ENCODE data around the gene SREBF2. TPM values are rescaled to one million over a fixed set of nuclear protein-coding genes. Genes with fewer than 3 reads are reported as not detected.
A peak's percentile ranks its signal among the peaks of the same experiment; 100 is the strongest.

The SREBF2 gene
- total and polyA plus RNA-seq, 9 of the 15 experiments (the other 6 are each of a cell fraction or from before 2014, with no cell fraction given): 1.1 to 84.2 (median 26.9) TPM

DNA sequence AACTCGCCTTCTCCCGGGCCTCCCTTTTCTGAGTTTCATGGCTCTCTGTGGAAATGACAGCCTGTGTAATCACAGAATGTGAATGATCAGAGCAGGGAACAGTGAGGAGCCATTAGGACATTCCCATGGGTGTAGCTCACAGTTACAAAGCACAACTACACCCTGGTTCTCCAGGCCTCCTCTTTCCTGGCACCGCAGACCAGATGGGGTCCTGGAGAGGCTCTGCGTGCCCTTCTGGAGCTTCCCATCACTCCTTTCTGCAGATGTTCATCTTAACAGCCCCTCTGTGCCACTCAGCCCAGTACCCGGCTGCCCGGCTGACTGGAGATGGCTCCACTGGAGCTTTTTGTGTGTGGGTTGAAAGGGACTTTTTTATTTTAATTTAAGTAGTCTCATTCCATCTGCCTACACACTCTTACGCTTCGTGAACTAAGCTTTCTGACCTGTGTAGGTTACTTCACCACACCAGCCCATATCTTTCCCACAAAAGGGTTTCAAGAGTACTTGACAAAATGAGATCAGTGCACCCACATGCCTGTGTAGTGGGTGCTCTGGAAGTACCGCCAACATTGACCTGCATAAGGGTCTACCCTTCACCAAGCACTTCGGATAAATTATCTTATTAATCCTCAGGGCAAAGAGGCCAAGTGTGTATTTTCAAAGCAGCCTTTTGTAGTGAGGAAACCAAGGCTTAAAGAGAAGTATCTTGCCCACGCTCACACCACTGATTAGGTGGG is 29.8 kb downstream of the SREBF2 start:
- no peak for FAIRE-seq
- no peak overlapping the region for H3K4me2 ChIP-seq (ENCODE audit: insufficient read depth, low read length)
- H3K36me3 ChIP-seq (ENCODE audit: control insufficient read depth, insufficient read depth, low read length): peaks cover 44% of the 10 kb centered on the region
- peaks cover 4 to 8% of the 10 kb centered on the region in 2 experiments; a peak in 4 of 5 replicates for H3K4me1 ChIP-seq (replicated peaks in 1 of 2; ENCODE audit: control insufficient read depth in 2 of 2, insufficient read depth in 2 of 2, low read length in 2 of 2)
- H3K9ac ChIP-seq (ENCODE audit: insufficient read depth in 1 of 2, low read depth in 2 of 2, low read length in 2 of 2): 0 out of 4 replicates have a peak overlapping the region, but pooled peaks of 1 of the 2 experiments have one; percentile 13
- peaks cover 84% of the 10 kb centered on the region for H3K79me2 ChIP-seq (ENCODE audit: control insufficient read depth, insufficient read depth, low read length)
- intact Hi-C loops (cut with micrococcal nuclease) (no loop called here), in situ Hi-C loops (cut with MboI) (no loop called here)
- CTCF ChIA-PET (ENCODE audit: low intra/inter-chr PET ratio): no interaction called here
- H3K27me3 ChIP-seq (ENCODE audit: control insufficient read depth in 2 of 2, insufficient read depth in 2 of 2, low read length in 2 of 2): no peaks in the 10 kb centered on the region
- H3K4me3 ChIP-seq: no peak overlapping the region
- POLR2A ChIA-PET: interaction anchor here (0.7 to 1.8 kb wide), 3 partner anchors 30 to 174 kb away, joined by 3 to 7 read pairs (median 6); partner anchors contain the start of genes SNU13 and SREBF2
- ATAC-seq: no peak
- H3K9me1 ChIP-seq (ENCODE audit: control insufficient read depth, insufficient read depth, low read length): no peaks in the 10 kb centered on the region
- no peak overlapping the region for H2AFZ ChIP-seq (ENCODE audit: low read depth, low read length)
- no peak for DNase-seq (ENCODE audit: extremely low read depth in 1 of 4, low spot score in 3 of 4)
- 82% methylated on average over 10 of the region's 11 CpGs for WGBS (ENCODE audit: insufficient coverage, low coverage, missing lambda C conversion rate)
- H3K9me3 ChIP-seq (replicated peaks; ENCODE audit: control insufficient read depth, insufficient read depth, low read depth, low read length): no peaks in the 10 kb centered on the region
- no TSS peak for BruUV-seq (replicated peaks)
- H4K20me1 ChIP-seq (replicated peaks; ENCODE audit: control insufficient read depth, insufficient read depth, low read length): peaks cover 43% of the 10 kb centered on the region
- H3K27ac ChIP-seq (ENCODE audit: extremely low read depth, low read depth, low read length): peak overlapping the region; percentile 21; the same call in 2 of the 3 replicates
- no peak for TF ChIP-seq ZNF778 (CRISPR knock-in tag; IDR thresholded peaks at IDR 0.05)
- no peak for TF ChIP-seq FOXJ2 (tag; IDR thresholded peaks at IDR 0.05)
- TF ChIP-seq, protein P1, sequence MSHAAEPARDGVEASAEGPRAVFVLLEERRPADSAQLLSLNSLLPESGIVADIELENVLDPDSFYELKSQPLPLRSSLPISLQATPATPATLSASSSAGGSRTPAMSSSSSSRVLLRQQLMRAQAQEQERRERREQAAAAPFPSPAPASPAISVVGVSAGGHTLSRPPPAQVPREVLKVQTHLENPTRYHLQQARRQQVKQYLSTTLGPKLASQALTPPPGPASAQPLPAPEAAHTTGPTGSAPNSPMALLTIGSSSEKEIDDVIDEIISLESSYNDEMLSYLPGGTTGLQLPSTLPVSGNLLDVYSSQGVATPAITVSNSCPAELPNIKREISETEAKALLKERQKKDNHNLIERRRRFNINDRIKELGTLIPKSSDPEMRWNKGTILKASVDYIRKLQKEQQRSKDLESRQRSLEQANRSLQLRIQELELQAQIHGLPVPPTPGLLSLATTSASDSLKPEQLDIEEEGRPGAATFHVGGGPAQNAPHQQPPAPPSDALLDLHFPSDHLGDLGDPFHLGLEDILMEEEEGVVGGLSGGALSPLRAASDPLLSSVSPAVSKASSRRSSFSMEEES (CRISPR knock-in tag; IDR thresholded peaks at IDR 0.05): no peak
- no peak for TF ChIP-seq ZNF224 (CRISPR knock-in tag; IDR thresholded peaks at IDR 0.05)
- TF ChIP-seq, protein P2, sequence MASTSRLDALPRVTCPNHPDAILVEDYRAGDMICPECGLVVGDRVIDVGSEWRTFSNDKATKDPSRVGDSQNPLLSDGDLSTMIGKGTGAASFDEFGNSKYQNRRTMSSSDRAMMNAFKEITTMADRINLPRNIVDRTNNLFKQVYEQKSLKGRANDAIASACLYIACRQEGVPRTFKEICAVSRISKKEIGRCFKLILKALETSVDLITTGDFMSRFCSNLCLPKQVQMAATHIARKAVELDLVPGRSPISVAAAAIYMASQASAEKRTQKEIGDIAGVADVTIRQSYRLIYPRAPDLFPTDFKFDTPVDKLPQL (IDR thresholded peaks at IDR 0.05; ENCODE audit: extremely low read depth, insufficient read length): no peak
- no peak for TF ChIP-seq RCOR1 (IDR thresholded peaks at IDR 0.05; ENCODE audit: borderline replicate concordance in 1 of 2, low read depth in 2 of 2, low read length in 2 of 2)
- TF ChIP-seq ZNF12 (CRISPR knock-in tag; IDR thresholded peaks at IDR 0.05): no peak
- TF ChIP-seq TEAD4 (IDR thresholded peaks at IDR 0.05; ENCODE audit: low read length): no peak
- no peak for TF ChIP-seq TEAD4 (CRISPR knock-in tag; IDR thresholded peaks at IDR 0.05; ENCODE audit: borderline replicate concordance)
- TF ChIP-seq CHD2 (IDR thresholded peaks at IDR 0.05; ENCODE audit: low read depth, low read length): no peak
- TF ChIP-seq ZNF766 (CRISPR knock-in tag; conservative IDR thresholded peaks at IDR 0.05): no peak
- TF ChIP-seq MAFF (IDR thresholded peaks at IDR 0.05; ENCODE audit: low read length): no peak
- no peak for TF ChIP-seq NFYB (IDR thresholded peaks at IDR 0.05; ENCODE audit: extremely low read depth, insufficient read length)
- no peak for TF ChIP-seq PYGO2 (tag; IDR thresholded peaks at IDR 0.05)
- TF ChIP-seq ZKSCAN8 (CRISPR knock-in tag; IDR thresholded peaks at IDR 0.05): no peak
- TF ChIP-seq, protein P3, sequence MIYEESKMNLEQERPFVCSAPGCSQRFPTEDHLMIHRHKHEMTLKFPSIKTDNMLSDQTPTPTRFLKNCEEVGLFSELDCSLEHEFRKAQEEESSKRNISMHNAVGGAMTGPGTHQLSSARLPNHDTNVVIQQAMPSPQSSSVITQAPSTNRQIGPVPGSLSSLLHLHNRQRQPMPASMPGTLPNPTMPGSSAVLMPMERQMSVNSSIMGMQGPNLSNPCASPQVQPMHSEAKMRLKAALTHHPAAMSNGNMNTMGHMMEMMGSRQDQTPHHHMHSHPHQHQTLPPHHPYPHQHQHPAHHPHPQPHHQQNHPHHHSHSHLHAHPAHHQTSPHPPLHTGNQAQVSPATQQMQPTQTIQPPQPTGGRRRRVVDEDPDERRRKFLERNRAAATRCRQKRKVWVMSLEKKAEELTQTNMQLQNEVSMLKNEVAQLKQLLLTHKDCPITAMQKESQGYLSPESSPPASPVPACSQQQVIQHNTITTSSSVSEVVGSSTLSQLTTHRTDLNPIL (CRISPR knock-in tag; IDR thresholded peaks at IDR 0.05): no peak
